Neural progenitor cell (in vitro differentiated cells): Measurements from ENCODE around the gene GNPAT.

Experiments
- EZH2 ChIP-seq: fragments of 200-600 bp; sonication (generic); IDR thresholded peaks from 2 replicates; pipeline ENCODE4 v1.6.1; 2017; ENCODE audit warnings: antibody characterized with exemption, mild to moderate bottlenecking, moderate library complexity
- EZH2phosphoT487 ChIP-seq: fragments of 200-600 bp; sonication (generic); IDR thresholded peaks from 2 replicates; pipeline ENCODE4 v1.6.1; 2017; ENCODE audit warnings: antibody characterized with exemption
- TF ChIP-seq, protein P1 (sequence below): fragments of 200-600 bp; sonication (generic); IDR thresholded peaks from 2 replicates; pipeline ENCODE4 v1.5.1; 2017; ENCODE audit warnings: antibody characterized with exemption, mild to moderate bottlenecking

GRCh38 chr1:231264642-231265041, 23.6 kb downstream of the GNPAT start:
- TF ChIP-seq, protein P1, sequence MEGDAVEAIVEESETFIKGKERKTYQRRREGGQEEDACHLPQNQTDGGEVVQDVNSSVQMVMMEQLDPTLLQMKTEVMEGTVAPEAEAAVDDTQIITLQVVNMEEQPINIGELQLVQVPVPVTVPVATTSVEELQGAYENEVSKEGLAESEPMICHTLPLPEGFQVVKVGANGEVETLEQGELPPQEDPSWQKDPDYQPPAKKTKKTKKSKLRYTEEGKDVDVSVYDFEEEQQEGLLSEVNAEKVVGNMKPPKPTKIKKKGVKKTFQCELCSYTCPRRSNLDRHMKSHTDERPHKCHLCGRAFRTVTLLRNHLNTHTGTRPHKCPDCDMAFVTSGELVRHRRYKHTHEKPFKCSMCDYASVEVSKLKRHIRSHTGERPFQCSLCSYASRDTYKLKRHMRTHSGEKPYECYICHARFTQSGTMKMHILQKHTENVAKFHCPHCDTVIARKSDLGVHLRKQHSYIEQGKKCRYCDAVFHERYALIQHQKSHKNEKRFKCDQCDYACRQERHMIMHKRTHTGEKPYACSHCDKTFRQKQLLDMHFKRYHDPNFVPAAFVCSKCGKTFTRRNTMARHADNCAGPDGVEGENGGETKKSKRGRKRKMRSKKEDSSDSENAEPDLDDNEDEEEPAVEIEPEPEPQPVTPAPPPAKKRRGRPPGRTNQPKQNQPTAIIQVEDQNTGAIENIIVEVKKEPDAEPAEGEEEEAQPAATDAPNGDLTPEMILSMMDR: no peak
- TF ChIP-seq EZH2 (no peak), EZH2phosphoT487 (no peak)
